Subcutaneous preadipocyte (primary cell): ENCODE measurements around the gene MAT1A. TPM values are rescaled to one million over a fixed set of nuclear protein-coding genes. Genes with fewer than 3 reads are reported as not detected.

Experiments used
- total RNA-seq: library from RNA; depleted of rRNA; stranded (reverse); fragments of >200 nt; gene quantifications from 2 replicates; pipeline ENCODE4 v1.2.3, GENCODE V29; 2012

Gene MAT1A
- total RNA-seq, result not detected in 2 replicates

GRCh38 chr10:80289451-80290287 is at the start of gene MAT1A:
Gene MAT1A, minus strand, starts transcription at chr10:80289658. Its CDS starts 235 bp downstream, at chr10:80289423.

Other genes starting within 250 kb of the MAT1A start
- gene TMEM254, start 211.0 kb downstream of the MAT1A start, total RNA-seq, result 8.4 and 12.1 TPM in 2 replicates
- 24.8 and 33.8 TPM in 2 replicates for gene PLAC9, start 156.9 kb downstream of the MAT1A start, total RNA-seq
- 122 and 135 TPM in 2 replicates for gene ANXA11, start 84.1 kb downstream of the MAT1A start, total RNA-seq
- not detected in 2 replicates for gene DYDC1, start 67.1 kb upstream of the MAT1A start, total RNA-seq
- not detected in 2 replicates for gene DYDC2, start 67.1 kb upstream of the MAT1A start, total RNA-seq
- 4.7 and 8.5 TPM in 2 replicates for gene PRXL2A, start 118.9 kb upstream of the MAT1A start, total RNA-seq
- 23.5 and 41.1 TPM in 2 replicates for gene TSPAN14, start 164.7 kb upstream of the MAT1A start, total RNA-seq
- gene SH2D4B, start 248.2 kb upstream of the MAT1A start, total RNA-seq, result not detected in 2 replicates